ENCODE data around the gene MBTPS1. TPM values are rescaled to one million over a fixed set of nuclear protein-coding genes. Genes with fewer than 3 reads are reported as not detected.
"Not testable (repeated sequence)": the region's sequence is repeated elsewhere in the genome, so short reads cannot be mapped to it uniquely, and the experiment has no call there.

Gene MBTPS1
- total RNA-seq, 6 donors from 2014 or later, result 83.6 to 156 (median 105) TPM

DNA sequence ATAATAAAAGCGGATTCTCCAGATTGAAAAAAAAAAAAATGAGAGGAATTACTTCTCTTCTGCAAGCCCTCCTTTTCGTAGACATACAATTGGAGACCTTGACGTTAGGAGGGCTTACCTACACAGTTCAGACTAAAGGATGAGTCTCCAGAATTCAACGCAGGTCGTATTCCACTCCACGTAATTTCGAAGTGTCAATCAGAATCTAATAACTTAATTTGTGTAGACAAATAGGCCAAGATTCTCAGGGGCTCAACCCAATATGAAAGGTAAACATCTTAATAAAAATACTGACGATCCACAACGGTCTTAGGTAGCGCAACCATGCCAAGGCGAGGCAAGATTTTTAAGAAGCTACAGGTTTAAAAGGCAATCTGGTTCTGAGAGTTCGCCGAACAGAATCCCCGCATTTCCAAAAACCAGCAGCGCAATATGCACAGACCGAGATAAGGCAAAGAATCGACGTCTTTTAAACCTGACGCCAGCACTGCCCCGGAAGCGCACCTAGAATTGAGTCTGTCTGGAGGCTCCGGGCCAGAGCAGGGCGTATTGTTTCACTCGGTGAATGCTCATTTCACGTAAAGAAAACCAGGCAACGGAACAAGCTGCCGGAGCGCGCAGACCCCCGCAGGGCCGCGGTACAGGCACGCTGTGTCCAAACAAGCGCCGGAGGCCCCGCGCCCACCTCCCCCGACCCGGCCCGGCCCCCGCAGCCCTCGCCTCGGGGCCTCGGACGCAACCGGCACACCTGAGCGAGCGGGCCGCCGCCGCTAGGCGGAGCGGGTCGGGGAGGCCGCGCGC is 623 bp downstream of the MBTPS1 start:
- H3K9me3 ChIP-seq, result no peaks in the 10 kb centered on the region
- peak overlapping the region; percentile 86 to 97 (median 92) for H3K27ac ChIP-seq
- peak in 1 of 2 donors; percentile 49 for DNase-seq
- 1 to 4% methylated on average over 26 to 30 of the region's 57 CpGs for WGBS, 2 donors
- no peaks in the 10 kb centered on the region for H3K36me3 ChIP-seq
- H3K4me3 ChIP-seq, result peak overlapping the region; percentile 65 to 96 (median 84)
- peak in 1 of 2 donors; percentile 25 for ATAC-seq (ENCODE audit: low FRiP score in 2 of 2)
- TF ChIP-seq EP300 (IDR thresholded peaks at IDR 0.05), result no peak
- TF ChIP-seq, protein P1, sequence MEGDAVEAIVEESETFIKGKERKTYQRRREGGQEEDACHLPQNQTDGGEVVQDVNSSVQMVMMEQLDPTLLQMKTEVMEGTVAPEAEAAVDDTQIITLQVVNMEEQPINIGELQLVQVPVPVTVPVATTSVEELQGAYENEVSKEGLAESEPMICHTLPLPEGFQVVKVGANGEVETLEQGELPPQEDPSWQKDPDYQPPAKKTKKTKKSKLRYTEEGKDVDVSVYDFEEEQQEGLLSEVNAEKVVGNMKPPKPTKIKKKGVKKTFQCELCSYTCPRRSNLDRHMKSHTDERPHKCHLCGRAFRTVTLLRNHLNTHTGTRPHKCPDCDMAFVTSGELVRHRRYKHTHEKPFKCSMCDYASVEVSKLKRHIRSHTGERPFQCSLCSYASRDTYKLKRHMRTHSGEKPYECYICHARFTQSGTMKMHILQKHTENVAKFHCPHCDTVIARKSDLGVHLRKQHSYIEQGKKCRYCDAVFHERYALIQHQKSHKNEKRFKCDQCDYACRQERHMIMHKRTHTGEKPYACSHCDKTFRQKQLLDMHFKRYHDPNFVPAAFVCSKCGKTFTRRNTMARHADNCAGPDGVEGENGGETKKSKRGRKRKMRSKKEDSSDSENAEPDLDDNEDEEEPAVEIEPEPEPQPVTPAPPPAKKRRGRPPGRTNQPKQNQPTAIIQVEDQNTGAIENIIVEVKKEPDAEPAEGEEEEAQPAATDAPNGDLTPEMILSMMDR (IDR thresholded peaks at IDR 0.05), result peak in 2 of 6 experiments; percentile 35 to 50
- TF ChIP-seq POLR2AphosphoS5 (IDR thresholded peaks at IDR 0.05), result no peak
- no peak for TF ChIP-seq POLR2A (IDR thresholded peaks at IDR 0.05)
- peaks cover 12 to 32% (median 20%) of the 10 kb centered on the region in 4 donors for H3K4me1 ChIP-seq
- H3K27me3 ChIP-seq, result no peaks in the 10 kb centered on the region

DNA sequence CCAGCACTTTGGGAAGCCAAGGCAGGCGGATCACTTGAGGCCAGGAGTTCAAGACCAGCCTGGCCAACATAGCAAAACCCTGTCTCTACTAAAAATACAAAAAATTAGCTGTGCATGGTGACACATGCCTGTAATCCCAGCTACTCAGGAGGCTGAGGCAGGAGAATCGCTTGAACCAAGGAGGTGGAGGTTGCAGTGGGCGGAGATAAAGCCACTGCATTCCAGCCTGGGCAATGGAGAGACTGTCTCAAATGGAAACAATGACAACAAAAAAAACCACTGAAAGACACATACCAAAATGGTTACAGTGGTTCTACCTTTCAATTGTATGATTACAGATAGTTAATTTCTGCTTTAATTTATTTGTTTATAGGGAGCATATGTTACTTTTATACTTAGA is 4.8 kb downstream of the MBTPS1 start:
- WGBS, 2 donors, result 91 to 96% methylated on average over 3 of the region's 3 CpGs
- not testable (repeated sequence) for ATAC-seq (ENCODE audit: low FRiP score in 2 of 2); DNase-seq; H3K9me3 ChIP-seq; H3K4me3 ChIP-seq; H3K27ac ChIP-seq; H3K27me3 ChIP-seq
- Histone ChIP-seq H3K4me1 (peaks cover 11 to 25% (median 14%) of the 10 kb centered on the region in 4 donors), H3K36me3 (peaks cover 0 to 22% (median 2%) of the 10 kb centered on the region in 4 donors)

DNA sequence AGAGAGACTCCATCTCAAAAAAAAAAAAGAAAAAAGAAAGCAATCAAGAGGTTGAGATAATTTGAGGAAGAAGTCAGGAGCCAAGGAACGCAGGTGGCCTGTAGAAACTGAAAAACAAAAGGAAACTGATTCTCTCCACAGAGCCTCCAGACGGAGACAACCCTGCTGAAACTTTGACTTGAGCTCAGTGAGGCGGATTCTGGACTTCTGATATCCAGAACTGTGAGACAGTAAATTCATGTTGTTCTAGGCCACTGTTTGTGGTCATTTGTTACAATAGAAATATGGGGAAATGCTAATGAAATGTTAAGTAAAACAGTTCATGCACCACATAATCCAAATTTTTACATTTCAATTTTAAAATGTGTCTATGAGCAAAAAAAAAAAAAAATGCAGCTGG is 5.2 kb downstream of the MBTPS1 start:
- Histone ChIP-seq H3K4me3 (no peak overlapping the region), H3K27ac (no peak overlapping the region), H3K36me3 (peaks cover 0 to 26% (median 2%) of the 10 kb centered on the region in 4 donors), H3K9me3 (no peaks in the 10 kb centered on the region), H3K4me1 (peaks cover 11 to 25% (median 14%) of the 10 kb centered on the region in 4 donors), H3K27me3 (no peaks in the 10 kb centered on the region)
- DNase-seq (no peak), ATAC-seq (ENCODE audit: low FRiP score in 2 of 2) (no peak)
- 68 to 71% methylated on average over 3 of the region's 3 CpGs for WGBS, 2 donors
- TF ChIP-seq POLR2AphosphoS5 (IDR thresholded peaks at IDR 0.05) (no peak), POLR2A (IDR thresholded peaks at IDR 0.05) (no peak), EP300 (IDR thresholded peaks at IDR 0.05) (no peak)
- TF ChIP-seq, protein P1 (IDR thresholded peaks at IDR 0.05), result no peak

DNA sequence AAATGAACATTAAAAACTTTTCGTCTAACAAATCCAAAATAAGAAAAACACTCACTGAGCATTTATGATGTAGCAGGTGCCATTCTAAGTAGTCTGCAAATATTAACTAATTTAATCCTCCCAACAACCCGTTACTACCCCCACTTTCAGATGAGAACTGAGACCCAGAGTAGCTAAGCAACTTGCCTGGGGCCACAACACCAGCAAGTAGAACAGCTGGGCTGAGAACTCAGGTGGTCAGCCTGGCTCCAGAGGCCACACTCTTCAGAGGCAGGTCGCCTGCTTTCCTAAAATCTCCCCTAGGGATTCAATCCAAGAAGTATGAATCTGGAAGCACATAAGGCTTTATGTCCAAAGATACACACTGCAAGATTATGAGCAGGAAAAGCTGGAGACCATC is 6.2 kb downstream of the MBTPS1 start:
- 92 to 93% methylated on average over 3 of the region's 3 CpGs for WGBS, 2 donors
- Histone ChIP-seq H3K27ac (no peak overlapping the region), H3K4me1 (peaks cover 7 to 21% (median 10%) of the 10 kb centered on the region in 4 donors), H3K27me3 (no peaks in the 10 kb centered on the region), H3K9me3 (no peaks in the 10 kb centered on the region), H3K4me3 (no peak overlapping the region), H3K36me3 (peaks cover 0 to 29% (median 2%) of the 10 kb centered on the region in 4 donors)
- ATAC-seq (ENCODE audit: low FRiP score in 2 of 2) (no peak), DNase-seq (no peak)
- TF ChIP-seq POLR2A (IDR thresholded peaks at IDR 0.05) (no peak), POLR2AphosphoS5 (IDR thresholded peaks at IDR 0.05) (no peak), EP300 (IDR thresholded peaks at IDR 0.05) (no peak)
- TF ChIP-seq, protein P1 (IDR thresholded peaks at IDR 0.05), result no peak

DNA sequence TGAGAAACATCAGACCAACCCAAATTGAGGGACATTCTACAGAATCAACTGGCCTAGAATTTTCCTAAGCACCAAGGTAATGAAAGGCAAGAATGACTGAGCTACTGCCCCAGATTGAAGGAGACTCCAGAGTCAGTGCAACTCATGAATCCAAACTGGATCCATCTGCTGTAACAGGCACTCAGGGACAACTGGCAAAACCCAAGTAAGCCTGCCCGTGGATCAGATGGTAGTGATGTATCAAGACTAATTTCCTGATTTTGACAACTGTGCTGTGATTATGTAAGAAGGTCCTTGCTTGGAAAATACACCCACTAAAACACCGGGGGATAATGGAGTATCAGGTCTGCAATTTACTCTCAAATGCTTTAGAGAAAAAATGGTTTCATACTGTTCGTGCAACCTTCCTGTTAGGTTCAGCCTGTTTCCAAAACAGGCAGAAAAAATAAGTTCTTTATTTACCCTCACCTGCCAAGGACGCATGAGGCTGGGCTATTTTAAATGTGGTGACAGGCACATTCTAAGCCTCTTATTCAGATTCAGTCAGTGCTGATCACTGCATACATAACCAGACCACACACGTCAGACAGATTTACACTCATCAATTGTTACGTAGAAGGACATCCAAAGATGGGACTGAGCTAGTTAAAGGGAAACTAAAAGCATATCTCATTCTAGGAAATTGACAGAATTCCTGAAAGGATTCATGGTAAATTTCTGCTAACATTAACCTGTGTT is 7.0 kb downstream of the MBTPS1 start:
- TF ChIP-seq POLR2A (IDR thresholded peaks at IDR 0.05) (no peak), POLR2AphosphoS5 (IDR thresholded peaks at IDR 0.05) (no peak), EP300 (IDR thresholded peaks at IDR 0.05) (no peak)
- TF ChIP-seq, protein P1 (IDR thresholded peaks at IDR 0.05), result no peak
- no peaks in the 10 kb centered on the region for H3K27me3 ChIP-seq
- no peak for ATAC-seq (ENCODE audit: low FRiP score in 2 of 2)
- H3K9me3 ChIP-seq, result no peaks in the 10 kb centered on the region
- no peak for DNase-seq
- 59 to 69% methylated on average over 6 of the region's 6 CpGs for WGBS, 2 donors
- H3K4me3 ChIP-seq, result no peak overlapping the region
- H3K27ac ChIP-seq, result no peak overlapping the region
- peaks cover 0 to 31% (median 2%) of the 10 kb centered on the region in 4 donors for H3K36me3 ChIP-seq
- H3K4me1 ChIP-seq, result peaks cover 0 to 18% (median 3%) of the 10 kb centered on the region in 4 donors

Measured in upper lobe of left lung (tissue), 6 donors.